ENCODE data around the gene UBXN10. TPM values are rescaled to one million over a fixed set of nuclear protein-coding genes. Genes with fewer than 3 reads are reported as not detected.

Gene UBXN10
- total and polyA plus RNA-seq, 2 of the 4 experiments (the other 2 are of a cell fraction), result not detected

DNA sequence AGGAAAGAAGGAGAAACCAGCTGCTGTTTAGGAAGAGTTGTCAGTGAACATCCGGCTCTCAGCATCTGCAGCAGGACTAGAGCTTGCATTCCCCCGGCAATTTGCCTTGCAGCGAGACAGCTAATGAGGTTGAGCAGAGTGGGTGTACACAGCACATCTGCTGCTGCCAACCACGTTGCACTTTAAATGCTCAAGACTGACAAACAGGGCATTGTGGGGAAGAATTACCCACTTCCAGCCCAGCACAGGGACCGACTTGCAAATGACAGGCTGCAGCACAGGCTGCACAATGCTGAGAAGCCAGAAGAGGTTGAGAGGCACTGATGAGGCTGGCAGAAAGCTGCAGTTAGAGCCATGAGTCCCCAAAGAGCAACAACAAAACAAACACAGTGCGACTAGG is 48.0 kb downstream of the UBXN10 start:
- in situ Hi-C loops (cut with MboI; ENCODE audit: low sequenced_read_pairs), result no loop called here
- no CpG with 5 or more reads among the region's 6 CpGs for WGBS, 2 experiments (ENCODE audit: extremely low coverage in 2 of 2, insufficient read length in 1 of 2)
- Histone ChIP-seq H2AK5ac (ENCODE audit: low read depth, low read length) (no peak overlapping the region), H3K23ac (ENCODE audit: low read depth, low read length) (no peak overlapping the region), H3K27ac (ENCODE audit: insufficient read depth, low read length) (no peak overlapping the region), H3K27me3 (ENCODE audit: control insufficient read depth, insufficient read depth, low read length) (peaks cover 30% of the 10 kb centered on the region), H3K4ac (ENCODE audit: low read depth, low read length) (no peak overlapping the region), H3K9me1 (ENCODE audit: insufficient read depth, low read length) (no peaks in the 10 kb centered on the region), H4K91ac (ENCODE audit: insufficient read depth, low read depth, low read length) (no peak overlapping the region), H2BK5ac (ENCODE audit: low read depth, low read length, poor library complexity, severe bottlenecking) (no peak overlapping the region), H3K79me1 (ENCODE audit: low read depth in 1 of 2, low read length in 2 of 2) (no peaks in the 10 kb centered on the region), H3K4me2 (ENCODE audit: low read depth, low read length) (no peak overlapping the region), H2AK9ac (replicated peaks; ENCODE audit: low read depth, low read length, poor library complexity) (no peak overlapping the region), H2BK15ac (ENCODE audit: low read depth, low read length) (no peak overlapping the region), H4K5ac (ENCODE audit: low read depth, low read length) (no peak overlapping the region), H3K36me3 (ENCODE audit: control insufficient read depth, insufficient read depth, low read length) (no peaks in the 10 kb centered on the region), H3K56ac (ENCODE audit: extremely low read depth, insufficient read depth, low read length) (no peak overlapping the region), H2AFZ (replicated peaks; ENCODE audit: low read length, poor library complexity) (no peak overlapping the region), H3K9me3 (ENCODE audit: control insufficient read depth, insufficient read depth, low read length) (no peaks in the 10 kb centered on the region), H3K4me3 (ENCODE audit: insufficient read depth, low read depth, low read length) (no peak overlapping the region), H3K14ac (replicated peaks; ENCODE audit: low read depth, low read length) (no peak overlapping the region), H4K20me1 (ENCODE audit: insufficient read depth, low read length) (no peaks in the 10 kb centered on the region), H3K4me1 (ENCODE audit: control insufficient read depth, insufficient read depth, low read length) (0 out of 2 replicates have a peak, but pooled peaks cover 2% of the 10 kb centered on the region), H2BK120ac (ENCODE audit: low read depth, low read length) (no peak overlapping the region), H3K9ac (ENCODE audit: low read depth, low read length) (no peak overlapping the region), H4K8ac (ENCODE audit: low read depth in 2 of 2, low read length in 2 of 2) (no peak overlapping the region), H2BK20ac (ENCODE audit: low read depth, low read length) (no peak overlapping the region), H3K18ac (ENCODE audit: low read depth, low read length) (no peak overlapping the region)
- DNase-seq (no peak), ATAC-seq (ENCODE audit: low read depth) (no peak)
- no TSS peak for BruUV-seq (replicated peaks)
- intact Hi-C loops (cut with micrococcal nuclease), result loop anchor here (1.0 kb wide), 1 partner anchor 259 kb away; no protein-coding TSS in a partner anchor
- dilution Hi-C loops (cut with HindIII; ENCODE audit: low sequenced_read_pairs, unreplicated experiment), result no loop called here
- TF ChIP-seq, protein P1, sequence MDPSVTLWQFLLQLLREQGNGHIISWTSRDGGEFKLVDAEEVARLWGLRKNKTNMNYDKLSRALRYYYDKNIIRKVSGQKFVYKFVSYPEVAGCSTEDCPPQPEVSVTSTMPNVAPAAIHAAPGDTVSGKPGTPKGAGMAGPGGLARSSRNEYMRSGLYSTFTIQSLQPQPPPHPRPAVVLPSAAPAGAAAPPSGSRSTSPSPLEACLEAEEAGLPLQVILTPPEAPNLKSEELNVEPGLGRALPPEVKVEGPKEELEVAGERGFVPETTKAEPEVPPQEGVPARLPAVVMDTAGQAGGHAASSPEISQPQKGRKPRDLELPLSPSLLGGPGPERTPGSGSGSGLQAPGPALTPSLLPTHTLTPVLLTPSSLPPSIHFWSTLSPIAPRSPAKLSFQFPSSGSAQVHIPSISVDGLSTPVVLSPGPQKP (IDR thresholded peaks at IDR 0.05; ENCODE audit: borderline replicate concordance, low read depth, low read length), result no peak
- TF ChIP-seq, protein P2, sequence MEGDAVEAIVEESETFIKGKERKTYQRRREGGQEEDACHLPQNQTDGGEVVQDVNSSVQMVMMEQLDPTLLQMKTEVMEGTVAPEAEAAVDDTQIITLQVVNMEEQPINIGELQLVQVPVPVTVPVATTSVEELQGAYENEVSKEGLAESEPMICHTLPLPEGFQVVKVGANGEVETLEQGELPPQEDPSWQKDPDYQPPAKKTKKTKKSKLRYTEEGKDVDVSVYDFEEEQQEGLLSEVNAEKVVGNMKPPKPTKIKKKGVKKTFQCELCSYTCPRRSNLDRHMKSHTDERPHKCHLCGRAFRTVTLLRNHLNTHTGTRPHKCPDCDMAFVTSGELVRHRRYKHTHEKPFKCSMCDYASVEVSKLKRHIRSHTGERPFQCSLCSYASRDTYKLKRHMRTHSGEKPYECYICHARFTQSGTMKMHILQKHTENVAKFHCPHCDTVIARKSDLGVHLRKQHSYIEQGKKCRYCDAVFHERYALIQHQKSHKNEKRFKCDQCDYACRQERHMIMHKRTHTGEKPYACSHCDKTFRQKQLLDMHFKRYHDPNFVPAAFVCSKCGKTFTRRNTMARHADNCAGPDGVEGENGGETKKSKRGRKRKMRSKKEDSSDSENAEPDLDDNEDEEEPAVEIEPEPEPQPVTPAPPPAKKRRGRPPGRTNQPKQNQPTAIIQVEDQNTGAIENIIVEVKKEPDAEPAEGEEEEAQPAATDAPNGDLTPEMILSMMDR (conservative IDR thresholded peaks at IDR 0.05; ENCODE audit: low read depth, low read length), result no peak
- TF ChIP-seq NFE2L2 (IDR thresholded peaks at IDR 0.05; ENCODE audit: low read depth, low read length) (no peak), RCOR1 (IDR thresholded peaks at IDR 0.05; ENCODE audit: insufficient replicate concordance, low read length) (no peak), MAFK (IDR thresholded peaks at IDR 0.05; ENCODE audit: low read depth, low read length) (no peak), MAZ (IDR thresholded peaks at IDR 0.05; ENCODE audit: borderline replicate concordance, low read depth, low read length) (no peak), CEBPB (IDR thresholded peaks at IDR 0.05; ENCODE audit: low read depth, low read length) (no peak), RAD21 (IDR thresholded peaks at IDR 0.05; ENCODE audit: low read length) (no peak), RFX5 (IDR thresholded peaks at IDR 0.05; ENCODE audit: low read depth, low read length) (no peak), POLR2A (IDR thresholded peaks at IDR 0.05; ENCODE audit: low read depth, low read length) (no peak), SMC3 (IDR thresholded peaks at IDR 0.05; ENCODE audit: low read depth, low read length) (no peak), BHLHE40 (IDR thresholded peaks at IDR 0.05; ENCODE audit: low read depth, low read length) (no peak), MXI1 (IDR thresholded peaks at IDR 0.05; ENCODE audit: borderline replicate concordance, low read depth, low read length) (no peak)
- ChIA-PET POLR2A (ENCODE audit: unreplicated experiment) (no interaction called here), CTCF (interaction anchor here (1.4 to 1.5 kb wide), 2 partner anchors 18 to 19 kb away, joined by 3 to 5 read pairs; no protein-coding TSS in a partner anchor)

Data from IMR-90 (cell line).